Skeletal muscle satellite cell (primary cell): Measurements from ENCODE around the gene CD1D. TPM values are rescaled to one million over a fixed set of nuclear protein-coding genes. Genes with fewer than 3 reads are reported as not detected.

ENCODE experiments used
- H3K27me3 ChIP-seq: 2 replicates; pipeline ENCODE4 v1.7.0; 2013; ENCODE audit warnings: low read length; ENCODE audit not compliant: control insufficient read depth, insufficient read depth
- H3K36me3 ChIP-seq: 2 replicates; pipeline ENCODE4 v1.7.0; 2013; ENCODE audit warnings: mild to moderate bottlenecking, control low read depth, low read length; ENCODE audit not compliant: insufficient read depth
- H3K4me1 ChIP-seq: 2 replicates; pipeline ENCODE4 v1.7.0; 2013; ENCODE audit warnings: low read length; ENCODE audit not compliant: control insufficient read depth, insufficient read depth
- H3K4me2 ChIP-seq: 2 replicates; pipeline ENCODE4 v1.7.0; 2013; ENCODE audit warnings: mild to moderate bottlenecking, low read length
- H3K4me3 ChIP-seq: 2 replicates; pipeline ENCODE4 v1.7.0; 2013; ENCODE audit warnings: low read length
- H3K9ac ChIP-seq: 2 replicates; pipeline ENCODE4 v1.7.0; 2013; ENCODE audit warnings: mild to moderate bottlenecking, low read depth, low read length, moderate library complexity
- H3K9me3 ChIP-seq: replicated peaks from 2 replicates; pipeline ENCODE4 v1.7.0; 2013; ENCODE audit warnings: mild to moderate bottlenecking, control low read depth, low read length
- total RNA-seq: library from RNA; depleted of rRNA; stranded (reverse); fragments of >200 nt; gene quantifications from 2 replicates; pipeline ENCODE4 v1.2.3, GENCODE V29; 2012; rRNA removed

Gene CD1D
- 0.22 and 1.0 TPM in 2 replicates for total RNA-seq

DNA sequence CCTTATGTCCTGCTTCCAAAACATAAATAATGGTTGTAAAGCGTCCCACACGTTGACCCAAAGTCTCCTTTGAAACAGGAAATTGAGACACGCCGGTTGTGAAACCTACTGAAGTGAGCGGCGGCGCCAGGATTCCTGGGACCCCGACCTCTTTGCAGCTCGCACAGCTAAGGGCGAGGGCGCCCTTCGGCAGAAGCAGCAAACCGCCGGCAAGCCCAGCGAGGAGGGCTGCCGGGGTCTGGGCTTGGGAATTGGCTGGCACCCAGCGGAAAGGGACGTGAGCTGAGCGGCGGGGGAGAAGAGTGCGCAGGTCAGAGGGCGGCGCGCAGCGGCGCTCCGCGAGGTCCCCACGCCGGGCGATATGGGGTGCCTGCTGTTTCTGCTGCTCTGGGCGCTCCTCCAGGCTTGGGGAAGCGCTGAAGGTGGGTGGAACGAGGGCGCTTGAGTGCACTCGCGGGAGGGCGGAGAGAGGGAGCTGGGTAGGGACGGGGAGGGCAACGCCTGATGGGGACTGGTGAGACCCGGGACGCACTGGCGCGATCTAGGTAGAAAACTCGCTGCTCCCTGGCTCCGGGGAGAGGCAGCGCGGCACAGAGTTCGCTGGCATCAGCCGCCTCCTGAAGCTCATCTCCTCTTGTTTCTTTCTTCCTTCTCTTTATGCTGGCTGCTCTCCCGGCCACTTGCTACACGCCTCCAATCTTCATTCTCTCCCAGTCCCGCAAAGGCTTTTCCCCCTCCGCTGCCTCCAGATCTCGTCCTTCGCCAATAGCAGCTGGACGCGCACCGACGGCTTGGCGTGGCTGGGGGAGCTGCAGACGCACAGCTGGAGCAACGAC is at the start of gene CD1D:
Gene CD1D (plus strand): TSS at position 155 of the 836 bp plus-strand sequence. CDS start 207 bp downstream, at position 362.
- H3K4me2 ChIP-seq = peak within 1 kb of the TSS; percentile 85
- H3K9ac ChIP-seq = no peak within 1 kb of the TSS
- no peaks in the 10 kb centered on the region for H3K9me3 ChIP-seq
- peak within 1 kb of the TSS; percentile 67 for H3K4me3 ChIP-seq
- no peaks in the 10 kb centered on the region for H3K36me3 ChIP-seq
- peaks cover 75% of the 10 kb centered on the region for H3K27me3 ChIP-seq
- H3K4me1 ChIP-seq = peaks cover 12% of the 10 kb centered on the region

- no peak overlapping the region for H3K4me2 ChIP-seq
- H3K4me1 ChIP-seq = no peaks in the 10 kb centered on the region
- peaks cover 37% of the 10 kb centered on the region for H3K27me3 ChIP-seq
- H3K9ac ChIP-seq = no peak overlapping the region
- no peaks in the 10 kb centered on the region for H3K36me3 ChIP-seq
- no peaks in the 10 kb centered on the region for H3K9me3 ChIP-seq
- H3K4me3 ChIP-seq = no peak overlapping the region
These were observed 49.5 kb upstream of the CD1D start for GRCh38 chr1:158131217-158131616.

GRCh38 chr1:158140764-158141192 is 39.9 kb upstream of the CD1D start:
- Histone ChIP-seq H3K4me1 (no peaks in the 10 kb centered on the region), H3K4me2 (no peak overlapping the region), H3K9me3 (no peaks in the 10 kb centered on the region), H3K36me3 (no peaks in the 10 kb centered on the region), H3K4me3 (no peak overlapping the region), H3K27me3 (peaks cover 5% of the 10 kb centered on the region), H3K9ac (no peak overlapping the region)

DNA sequence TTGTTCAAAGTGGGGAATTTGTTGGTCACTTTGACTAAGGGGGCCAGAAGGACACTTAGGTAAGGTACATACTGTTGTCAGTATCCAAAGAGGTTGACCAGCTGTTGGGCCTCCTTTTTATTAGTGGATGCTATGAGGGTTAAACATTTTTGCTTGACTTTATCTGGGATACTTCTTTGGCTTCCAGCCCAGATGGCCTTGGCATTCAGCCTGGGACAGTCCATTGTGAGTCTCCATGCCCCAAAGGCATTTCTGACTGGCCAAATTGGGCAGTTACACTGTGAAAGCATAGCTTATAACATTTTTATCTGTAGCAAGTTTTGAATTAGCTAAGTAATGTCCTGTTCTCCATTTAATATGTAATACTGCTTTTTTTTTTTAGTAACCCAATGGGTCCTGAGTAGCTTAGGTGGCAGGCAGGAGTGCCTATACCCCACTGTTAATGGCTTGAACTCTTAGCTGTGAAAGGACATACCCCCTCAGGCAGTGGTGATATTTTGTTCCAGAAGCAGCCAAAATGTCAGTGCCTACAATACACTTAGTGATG is 35.4 kb upstream of the CD1D start:
- Histone ChIP-seq H3K27me3 (peaks cover 5% of the 10 kb centered on the region), H3K4me2 (no peak overlapping the region), H3K36me3 (no peaks in the 10 kb centered on the region), H3K9me3 (no peaks in the 10 kb centered on the region), H3K4me3 (no peak overlapping the region), H3K9ac (no peak overlapping the region), H3K4me1 (peaks cover 11% of the 10 kb centered on the region)

GRCh38 chr1:158146165-158146564 is 34.5 kb upstream of the CD1D start:
- Histone ChIP-seq H3K4me1 (peaks cover 11% of the 10 kb centered on the region), H3K9ac (no peak overlapping the region), H3K4me2 (no peak overlapping the region), H3K9me3 (no peaks in the 10 kb centered on the region), H3K36me3 (no peaks in the 10 kb centered on the region), H3K4me3 (no peak overlapping the region), H3K27me3 (peaks cover 5% of the 10 kb centered on the region)

DNA sequence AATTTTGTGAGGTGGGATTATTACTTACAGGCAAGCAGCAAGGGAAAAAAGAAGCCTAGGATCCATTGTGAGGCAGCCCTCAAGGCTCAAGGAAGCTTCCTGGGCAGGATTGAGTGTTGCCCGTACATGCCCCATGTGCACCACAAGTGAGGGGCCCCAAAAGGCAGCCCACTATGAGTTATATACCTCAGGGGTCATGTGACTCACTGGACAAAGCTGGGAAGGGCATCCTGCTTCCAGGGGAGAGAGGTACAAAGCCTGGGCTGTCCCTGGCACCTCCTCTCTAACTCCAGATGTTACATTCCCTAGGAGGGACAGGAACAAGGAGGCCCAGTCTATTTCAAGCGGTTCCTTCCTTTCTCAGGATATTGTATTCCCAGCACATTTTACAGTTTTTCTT is 34.0 kb upstream of the CD1D start:
- Histone ChIP-seq H3K4me2 (no peak overlapping the region), H3K36me3 (no peaks in the 10 kb centered on the region), H3K27me3 (peaks cover 5% of the 10 kb centered on the region), H3K4me1 (peaks cover 11% of the 10 kb centered on the region), H3K4me3 (no peak overlapping the region), H3K9me3 (no peaks in the 10 kb centered on the region), H3K9ac (no peak overlapping the region)

DNA sequence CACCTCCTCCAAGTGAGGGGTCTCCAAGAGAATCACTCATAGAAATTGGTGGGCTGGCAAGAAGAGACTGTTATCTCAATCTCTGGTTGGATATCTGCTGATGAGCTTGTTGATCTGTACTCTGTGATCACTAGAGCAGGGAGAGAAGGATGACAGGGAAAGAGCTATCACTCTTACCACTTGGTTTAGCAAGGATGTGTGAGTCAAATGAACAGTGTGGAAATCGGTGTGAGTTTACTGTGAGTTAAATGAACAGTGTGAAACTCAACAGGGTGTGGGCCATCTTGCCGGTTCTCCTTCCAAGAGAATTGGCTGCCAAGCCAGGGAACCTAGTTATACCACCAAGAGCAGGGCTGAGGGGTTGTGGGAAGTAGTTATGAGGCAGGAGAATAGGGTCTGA is 33.3 kb upstream of the CD1D start:
- Histone ChIP-seq H3K9me3 (no peaks in the 10 kb centered on the region), H3K4me2 (no peak overlapping the region), H3K4me1 (peaks cover 11% of the 10 kb centered on the region), H3K27me3 (peaks cover 5% of the 10 kb centered on the region), H3K4me3 (no peak overlapping the region), H3K9ac (no peak overlapping the region), H3K36me3 (no peaks in the 10 kb centered on the region)

GRCh38 chr1:158147869-158148268 is 32.8 kb upstream of the CD1D start:
- no peak overlapping the region for H3K4me3 ChIP-seq
- H3K9ac ChIP-seq = no peak overlapping the region
- no peaks in the 10 kb centered on the region for H3K9me3 ChIP-seq
- peaks cover 5% of the 10 kb centered on the region for H3K27me3 ChIP-seq
- H3K4me2 ChIP-seq = no peak overlapping the region
- no peaks in the 10 kb centered on the region for H3K36me3 ChIP-seq
- H3K4me1 ChIP-seq = peaks cover 11% of the 10 kb centered on the region

DNA sequence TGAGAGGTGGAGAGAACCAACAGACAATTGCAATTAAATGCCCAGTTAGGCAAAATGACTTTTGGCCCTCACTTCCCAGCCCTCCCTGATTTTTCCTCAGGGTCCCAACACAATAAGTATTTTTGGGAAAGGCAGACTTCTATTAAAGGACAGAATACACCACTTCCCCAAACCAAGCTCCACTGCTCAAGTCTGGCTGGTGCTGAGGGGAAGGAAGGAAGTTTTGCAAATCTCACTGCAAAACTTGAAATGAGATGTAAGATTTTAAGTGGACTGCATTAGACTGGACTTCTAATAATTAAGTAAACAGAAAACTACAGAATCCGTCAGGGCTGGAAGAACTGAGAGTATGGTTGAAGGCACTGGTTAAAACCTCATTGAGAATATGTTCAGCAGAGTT is 32.2 kb upstream of the CD1D start:
- no peaks in the 10 kb centered on the region for H3K9me3 ChIP-seq
- H3K27me3 ChIP-seq = no peaks in the 10 kb centered on the region
- no peaks in the 10 kb centered on the region for H3K36me3 ChIP-seq
- H3K4me2 ChIP-seq = peak overlapping the region; percentile 89
- H3K9ac ChIP-seq = no peak overlapping the region
- no peak overlapping the region for H3K4me3 ChIP-seq
- H3K4me1 ChIP-seq = peaks cover 11% of the 10 kb centered on the region

- Histone ChIP-seq H3K9ac (peak overlapping the region; percentile 51), H3K4me1 (peaks cover 11% of the 10 kb centered on the region), H3K4me2 (peak overlapping the region; percentile 89), H3K36me3 (no peaks in the 10 kb centered on the region), H3K27me3 (no peaks in the 10 kb centered on the region), H3K9me3 (no peaks in the 10 kb centered on the region), H3K4me3 (peak overlapping the region; percentile 69)
These were observed 31.5 kb upstream of the CD1D start for GRCh38 chr1:158149175-158149574.

- H3K4me1 ChIP-seq = peaks cover 11% of the 10 kb centered on the region
- peak overlapping the region; percentile 51 for H3K9ac ChIP-seq
- no peaks in the 10 kb centered on the region for H3K9me3 ChIP-seq
- peak overlapping the region; percentile 69 for H3K4me3 ChIP-seq
- no peaks in the 10 kb centered on the region for H3K36me3 ChIP-seq
- H3K4me2 ChIP-seq = peak overlapping the region; percentile 89
- H3K27me3 ChIP-seq = no peaks in the 10 kb centered on the region
These were observed 31.0 kb upstream of the CD1D start for GRCh38 chr1:158149577-158150269.
